ENCODE results near the gene THRA. TPM values are rescaled to one million over a fixed set of nuclear protein-coding genes. Genes with fewer than 3 reads are reported as not detected.
A peak's percentile ranks its signal among the peaks of the same experiment; 100 is the strongest.

THRA gene
- polyA plus RNA-seq, 12 donors = 50.5 to 83.8 (median 63.6) TPM; not detected in 1

DNA sequence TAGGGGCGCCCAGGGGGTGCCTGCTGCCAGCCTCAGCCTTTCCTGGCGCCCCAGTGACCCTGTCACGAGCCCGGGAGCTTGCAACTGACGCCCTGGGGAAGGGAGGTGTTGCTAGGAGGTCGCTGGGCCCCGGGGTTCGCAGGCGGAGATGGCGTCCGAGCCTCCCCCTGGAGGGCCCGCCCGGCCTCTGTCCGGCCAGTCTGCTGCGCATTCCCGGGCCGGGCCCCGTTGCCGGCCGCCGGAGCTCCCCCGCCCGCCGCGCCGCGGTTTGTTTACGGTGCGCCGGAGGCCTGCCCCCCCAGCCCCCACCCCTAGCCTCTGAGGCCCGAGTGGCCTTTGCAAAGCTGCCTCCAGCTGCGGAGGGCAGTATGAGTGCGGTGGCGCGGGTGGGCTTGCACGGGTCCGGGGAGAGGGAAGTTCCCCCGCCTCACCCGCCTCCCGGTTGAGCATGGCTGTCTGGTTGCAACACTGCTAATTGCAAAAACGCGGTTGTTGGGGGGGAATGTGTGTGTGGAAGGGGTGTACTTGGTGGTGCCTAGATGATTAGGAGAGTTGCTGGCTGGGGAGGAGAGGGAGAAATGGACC lies 514 bp downstream of the THRA start:
- DNase-seq = no peak

DNA sequence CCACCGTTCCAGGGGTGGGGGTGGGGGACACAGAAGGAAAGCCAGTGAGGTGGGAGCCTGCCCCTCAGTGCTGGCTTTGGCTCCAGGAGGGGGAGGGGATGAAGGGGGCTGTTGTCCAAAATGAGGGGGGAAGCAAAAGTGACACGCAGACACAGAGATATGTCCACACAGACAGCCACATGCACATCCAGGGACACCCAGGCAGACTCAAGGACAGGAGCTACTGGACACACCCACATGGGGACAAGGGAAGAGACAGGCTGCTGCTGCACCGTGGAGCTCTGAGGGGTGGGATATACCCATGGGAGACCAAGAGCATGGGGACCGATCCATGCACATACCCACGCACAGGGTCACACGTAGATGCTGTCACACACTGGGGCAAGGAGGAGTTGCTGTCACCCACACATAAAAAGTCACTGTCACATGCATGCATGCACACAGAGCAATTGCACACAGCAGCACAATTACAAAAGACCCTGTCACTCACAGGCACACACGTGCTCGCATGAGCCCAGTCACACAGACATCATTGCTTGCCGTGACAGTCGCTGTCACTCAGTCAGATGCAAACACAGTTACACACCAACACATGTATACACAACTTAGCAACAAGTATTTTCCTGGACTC lies 1.3 kb downstream of the THRA start:
- DNase-seq = no peak

DNA sequence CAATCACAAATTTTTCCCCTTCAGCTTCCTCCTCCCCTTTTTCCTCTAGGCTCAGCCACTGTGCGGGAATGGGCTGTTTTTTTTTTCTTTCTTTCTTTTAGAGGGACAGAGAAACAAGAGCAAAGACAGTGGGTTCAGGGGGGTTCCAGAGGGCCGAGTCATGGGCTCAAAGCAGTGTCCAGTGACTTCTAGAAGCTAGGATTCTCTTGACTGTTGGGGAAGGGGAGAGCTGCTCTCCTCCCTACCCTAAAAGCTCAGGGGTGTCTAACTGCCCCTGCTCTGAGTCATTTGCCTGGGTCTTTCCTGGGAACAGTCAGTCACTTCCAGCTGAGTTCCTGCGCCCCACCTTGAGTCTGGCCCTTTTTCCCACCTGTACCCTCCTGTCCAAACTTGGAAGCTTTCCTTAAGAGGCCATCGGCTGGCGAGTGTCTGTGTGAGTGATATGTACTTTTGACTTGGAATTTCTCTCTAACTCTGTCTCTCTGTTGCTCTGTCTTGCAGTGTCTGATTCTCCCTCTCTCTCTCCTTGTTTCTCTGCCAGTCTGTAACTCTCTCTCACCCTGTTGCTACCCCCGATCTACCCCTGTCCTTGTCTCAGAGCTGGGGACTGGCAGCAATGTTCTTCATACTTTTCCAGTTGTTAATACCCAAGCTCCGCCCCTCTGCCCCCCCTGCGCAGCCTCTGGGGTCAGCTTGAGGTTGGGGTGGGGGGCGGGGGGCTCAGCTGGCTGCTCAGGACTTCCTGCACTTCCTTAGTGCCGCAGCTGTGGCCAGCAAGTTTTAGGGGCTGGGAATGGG lies 2.4 kb downstream of the THRA start:
- DNase-seq = no peak

DNA sequence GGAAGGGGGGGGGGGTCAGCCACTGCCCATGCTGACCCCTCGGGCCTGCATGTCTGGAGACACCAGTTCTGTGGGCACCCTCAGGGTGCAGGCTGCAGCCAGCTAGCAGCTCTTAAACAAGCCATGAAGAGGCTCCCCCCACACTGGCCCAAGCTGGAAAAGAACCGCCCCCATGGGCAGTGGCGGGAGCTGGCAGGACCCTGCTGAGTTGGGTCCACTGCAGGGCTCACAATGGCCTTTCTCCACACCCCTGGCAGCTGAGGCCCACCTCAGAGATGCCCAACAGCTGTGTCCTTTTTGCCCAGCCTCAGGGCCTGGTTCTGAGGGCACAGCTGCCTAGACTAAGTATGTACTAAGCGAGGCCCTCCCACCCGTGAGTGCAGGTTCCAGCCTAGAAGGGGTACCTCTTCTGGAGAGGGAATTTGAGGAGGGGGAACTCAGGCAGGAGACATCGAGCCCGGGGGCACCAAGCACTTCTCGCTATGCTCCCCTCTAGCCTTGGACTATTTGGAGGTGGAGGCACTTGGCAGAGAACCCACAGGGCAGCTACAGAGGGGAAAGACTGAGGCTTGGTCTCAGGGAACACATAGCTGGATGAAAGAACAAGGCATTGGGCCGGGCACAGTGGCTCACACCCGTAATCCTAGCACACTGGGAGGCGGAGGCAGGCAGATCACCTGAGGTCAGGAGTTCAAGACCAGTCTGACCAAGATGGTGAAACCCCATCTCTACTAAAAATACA lies 3.2 kb downstream of the THRA start:
- DNase-seq = no peak

DNA sequence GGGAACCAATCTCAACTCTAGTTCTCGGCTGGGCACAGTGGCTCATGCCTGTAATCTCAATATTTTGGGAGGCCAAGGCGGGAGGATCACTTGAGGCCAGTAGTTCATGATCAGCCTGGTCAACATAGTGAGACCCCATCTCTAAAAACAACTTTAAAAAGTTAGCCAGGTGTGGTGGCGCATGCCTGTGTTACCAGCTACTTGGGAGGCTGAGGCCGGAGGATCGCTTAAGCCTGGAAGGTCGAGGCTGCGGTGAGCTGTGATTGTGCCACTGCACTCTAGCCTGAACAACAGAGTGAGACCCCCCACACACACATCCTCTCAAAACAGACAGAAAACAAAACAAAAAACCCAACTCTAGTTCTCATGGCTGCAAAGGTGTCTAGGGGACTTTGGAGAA lies 4.9 kb downstream of the THRA start:
- DNase-seq = no peak

DNA sequence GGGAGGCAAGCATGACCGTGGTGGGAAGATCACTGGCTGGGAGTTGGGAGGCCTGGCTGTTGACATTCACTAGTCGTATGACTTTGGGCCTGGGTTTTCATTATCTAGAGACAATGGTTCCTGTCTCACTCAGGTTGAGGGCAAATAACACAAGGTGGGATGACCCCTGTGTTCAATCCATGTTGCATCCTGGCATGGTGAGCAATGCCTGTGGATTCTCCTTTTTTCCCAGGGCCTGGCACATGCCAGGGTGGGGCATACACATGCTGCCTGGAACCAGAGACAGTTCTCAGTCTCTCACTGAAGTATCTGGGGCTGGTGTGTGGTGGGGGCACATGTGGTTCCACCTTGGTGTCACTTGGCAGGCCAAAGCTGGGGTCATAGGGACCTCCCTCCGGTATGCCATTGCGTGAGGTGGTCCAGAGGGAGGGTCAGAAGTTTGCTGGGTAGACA lies 5.4 kb downstream of the THRA start:
- no peak for DNase-seq

DNA sequence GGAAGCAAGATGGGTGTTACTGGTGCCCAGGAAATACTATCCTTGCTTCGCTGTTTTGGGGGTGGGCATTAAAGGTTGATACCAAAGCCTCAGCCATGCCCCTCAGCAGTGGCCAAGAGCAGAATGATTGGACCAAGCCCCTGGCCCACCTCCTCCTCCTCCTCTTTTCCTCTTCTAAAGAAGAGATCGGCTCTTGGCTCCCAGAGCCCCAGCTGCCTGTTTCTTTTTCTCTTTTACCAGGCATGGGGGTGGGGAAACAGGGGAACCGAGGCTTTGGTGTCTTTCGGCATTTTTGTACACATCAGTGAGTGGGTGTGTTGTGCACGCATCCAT lies 5.8 kb downstream of the THRA start:
- no peak for DNase-seq

DNA sequence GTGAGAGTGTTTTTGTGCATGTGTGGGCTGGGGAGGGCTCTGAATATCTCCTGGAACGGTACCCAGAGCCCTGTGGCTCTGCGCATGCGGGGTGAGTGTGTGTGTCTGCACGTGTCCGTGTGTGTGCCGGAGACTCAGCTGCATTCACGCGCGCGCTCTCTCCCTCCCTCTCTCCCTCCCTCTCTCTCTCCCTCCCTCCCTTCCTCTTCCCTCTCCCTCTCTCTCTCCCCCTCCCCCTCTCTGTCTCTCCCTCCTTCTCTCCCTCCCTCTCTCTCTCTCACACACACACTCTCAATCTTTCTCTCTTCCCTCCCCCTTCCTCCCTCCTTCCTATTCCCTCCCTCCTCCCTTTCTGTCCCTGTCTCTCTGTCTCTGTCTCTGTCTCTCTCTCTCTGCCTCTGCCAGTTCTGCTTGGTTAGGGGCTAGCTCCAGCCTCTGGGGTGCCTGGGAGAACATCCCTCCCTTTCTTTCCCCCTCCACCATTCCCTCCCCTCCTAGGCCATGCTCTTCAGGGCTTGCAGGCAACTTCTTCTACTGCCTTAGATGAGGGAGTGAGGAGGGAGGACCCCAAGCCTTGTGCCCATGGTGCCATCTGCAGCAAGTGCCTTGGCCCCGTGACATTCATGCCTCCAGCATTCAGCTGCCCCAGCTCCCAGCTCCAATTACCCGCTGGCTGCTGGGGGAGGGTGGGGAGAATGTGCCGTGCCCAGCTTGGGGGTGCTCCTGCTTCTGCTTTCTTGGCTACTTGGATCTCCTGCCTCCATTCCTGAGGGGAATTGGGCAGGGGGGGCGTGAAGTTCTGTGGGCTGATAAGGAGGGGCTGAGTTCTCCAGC lies 6.4 kb downstream of the THRA start:
- peak; percentile 95 for DNase-seq

DNA sequence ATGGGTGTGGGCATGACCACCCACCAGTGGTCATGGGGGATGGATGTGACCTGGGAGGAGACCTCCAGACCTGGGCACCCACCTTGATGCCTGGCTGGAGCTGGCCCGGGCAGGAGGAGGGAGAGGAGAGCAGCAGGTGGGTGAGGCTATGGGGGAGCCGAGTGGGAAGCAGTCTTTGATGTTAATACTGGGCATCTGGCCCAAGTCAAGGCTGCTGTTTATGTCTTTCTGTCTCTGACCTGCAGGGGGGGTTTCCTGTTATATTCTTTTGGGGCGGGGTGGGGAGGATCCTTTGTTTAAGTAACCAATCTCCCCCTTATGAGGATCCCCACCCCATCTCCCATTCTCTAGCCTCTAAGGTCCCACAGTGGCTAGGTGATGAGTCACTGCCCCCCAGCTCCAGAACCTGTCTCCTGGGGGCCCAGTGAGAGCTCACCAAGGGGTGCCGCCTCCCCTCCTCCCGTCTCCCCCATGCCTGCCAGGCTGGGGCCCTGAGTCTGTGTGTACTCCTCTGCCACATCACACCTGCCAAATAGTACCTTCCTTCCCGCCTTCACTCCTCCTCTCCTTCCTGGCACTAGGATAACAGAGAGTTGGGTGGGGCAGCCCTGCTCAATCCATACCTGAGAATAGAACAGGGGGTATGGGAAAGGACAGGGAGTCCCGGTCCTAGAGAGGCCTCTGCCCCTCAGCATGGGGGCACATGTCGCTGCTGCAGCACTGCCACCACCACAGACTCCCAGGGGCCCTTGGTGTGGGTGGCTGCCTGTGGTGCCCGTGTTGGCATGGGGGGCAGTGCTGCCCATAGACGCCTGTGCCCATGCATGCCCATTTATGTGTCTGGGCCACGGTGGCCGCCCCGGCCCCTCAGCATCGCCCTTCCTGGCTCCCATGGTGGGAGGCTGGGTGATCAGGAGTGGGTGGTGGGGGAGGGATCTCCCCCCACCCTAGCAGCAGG lies 7.3 kb downstream of the THRA start:
- no peak for DNase-seq

DNA sequence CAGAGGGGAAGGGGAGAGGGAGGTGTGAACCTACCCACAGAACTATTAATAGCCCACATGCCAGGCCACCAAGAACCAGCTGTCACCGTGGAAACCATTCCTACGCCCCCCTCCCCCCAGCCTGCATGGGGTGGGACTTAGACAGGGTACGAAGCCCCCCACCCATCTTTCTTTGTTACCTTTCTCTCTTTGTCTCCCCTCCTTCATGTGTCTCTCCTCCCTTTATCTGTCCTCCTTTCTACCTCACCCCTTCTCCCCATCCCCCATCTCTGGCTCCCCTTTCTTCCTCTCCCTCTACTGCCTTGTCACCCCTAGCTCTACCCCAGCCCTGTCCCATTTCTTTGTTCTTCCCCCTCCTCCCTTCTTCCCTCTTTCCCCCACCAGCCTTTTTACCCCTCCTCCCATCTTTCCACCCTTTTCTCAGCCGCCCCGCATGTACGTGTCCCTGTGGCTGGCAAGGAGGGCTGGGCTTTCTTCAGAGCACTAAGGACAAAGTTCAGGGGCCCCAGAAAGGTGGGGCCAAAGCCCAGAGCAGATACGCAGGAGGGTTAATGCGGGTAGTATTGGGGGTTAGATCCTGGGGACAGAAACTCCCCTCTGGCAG lies 8.0 kb downstream of the THRA start:
- no peak for DNase-seq

DNA sequence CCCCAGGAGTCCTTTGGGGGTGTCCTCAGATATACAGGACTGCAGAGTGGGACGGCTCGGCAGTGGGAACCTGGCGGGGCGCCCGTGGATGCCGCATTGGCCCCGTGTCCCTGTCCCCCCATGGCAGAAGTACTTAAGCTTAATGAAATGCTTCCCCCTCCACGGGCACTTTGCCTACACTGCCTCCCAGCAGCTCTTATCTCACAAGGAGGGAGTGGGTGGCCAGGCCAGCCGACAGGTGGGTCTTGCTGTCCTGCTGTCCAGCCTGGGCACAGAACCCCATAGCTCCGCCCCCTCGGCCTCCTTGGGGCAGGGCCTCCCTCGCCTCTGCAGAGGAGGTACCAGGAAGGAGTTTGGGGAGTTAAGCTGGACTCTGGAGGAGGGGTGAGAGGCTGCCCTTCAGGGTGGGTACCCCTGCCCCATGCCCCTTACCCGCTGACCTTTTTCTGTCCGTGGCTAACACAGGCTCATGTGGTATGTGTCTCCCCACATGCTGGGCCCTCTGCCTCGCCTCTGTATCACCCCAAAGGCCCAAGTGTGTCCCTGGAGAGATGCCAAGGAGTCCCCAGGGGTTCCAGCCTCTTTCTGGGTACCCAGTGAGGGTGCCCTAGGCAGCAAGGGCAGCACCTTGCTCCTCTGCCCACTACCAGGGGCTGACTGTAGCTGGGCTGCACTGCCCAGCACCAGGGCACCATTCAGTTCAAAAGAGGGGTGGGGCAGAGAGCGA lies 8.7 kb downstream of the THRA start:
- DNase-seq = no peak

DNA sequence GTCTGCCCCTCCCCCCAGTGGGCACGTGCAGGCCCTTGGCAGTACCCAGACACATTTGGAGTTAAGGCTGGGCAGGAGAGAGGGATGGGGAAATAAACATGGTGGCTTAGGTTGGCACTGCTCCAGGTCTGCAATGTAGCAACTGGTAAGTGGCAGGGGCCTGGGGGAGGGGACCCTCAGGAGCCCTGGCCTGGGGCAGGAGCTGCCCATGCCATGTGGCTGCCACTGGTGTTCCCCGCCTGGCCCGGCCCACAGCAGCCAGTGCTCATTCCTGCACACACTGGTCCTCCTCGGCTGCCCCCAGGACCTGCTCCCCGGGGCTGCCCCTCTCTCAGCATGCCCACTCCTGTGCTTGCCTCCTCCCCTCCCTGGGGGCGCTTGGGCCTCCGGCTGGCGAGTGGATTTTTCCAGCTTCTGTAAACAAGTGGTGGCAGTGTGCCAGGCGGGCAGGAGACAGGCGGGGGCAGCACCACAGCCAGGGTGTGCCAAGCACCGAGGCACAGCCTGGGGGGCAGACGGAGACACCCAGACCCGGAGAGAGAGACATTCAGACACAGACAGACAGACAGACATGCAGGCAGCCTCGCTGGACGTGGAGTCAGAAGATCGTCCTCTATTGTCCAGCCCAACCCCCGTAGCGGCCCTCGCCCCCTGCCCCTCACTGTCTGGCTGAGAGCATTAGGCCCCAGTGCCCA lies 9.4 kb downstream of the THRA start:
- no peak for DNase-seq

DNA sequence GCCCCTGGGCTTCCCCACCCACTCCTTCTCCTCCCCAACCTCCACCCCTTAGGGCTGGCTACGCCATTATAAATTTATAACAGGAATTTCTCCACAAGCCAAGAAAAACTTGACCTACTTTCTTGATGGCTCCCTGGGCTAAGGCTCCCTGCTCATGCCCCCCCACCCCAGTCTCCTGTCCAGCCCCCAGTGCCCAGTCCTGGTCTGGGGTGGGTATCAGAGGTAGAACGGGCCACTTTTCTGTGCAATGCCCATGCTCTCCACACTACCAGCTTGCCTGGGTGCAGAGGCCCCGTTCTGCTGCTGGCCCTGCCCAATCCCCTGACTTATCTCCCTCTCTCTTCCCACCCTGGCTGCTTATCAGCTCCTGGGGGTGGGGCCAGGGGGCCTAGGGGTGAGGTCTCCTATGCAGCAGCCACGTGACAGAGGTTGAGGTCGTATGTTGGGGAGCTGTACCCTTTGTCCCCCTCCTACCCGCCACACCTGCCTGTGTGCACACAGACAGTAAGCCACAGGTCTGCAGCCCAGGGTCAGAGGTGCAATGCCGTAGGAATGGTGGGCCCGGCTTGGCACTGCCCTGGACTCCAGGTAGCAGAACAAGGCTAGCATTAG lies 10.1 kb downstream of the THRA start:
- no peak for DNase-seq

DNA sequence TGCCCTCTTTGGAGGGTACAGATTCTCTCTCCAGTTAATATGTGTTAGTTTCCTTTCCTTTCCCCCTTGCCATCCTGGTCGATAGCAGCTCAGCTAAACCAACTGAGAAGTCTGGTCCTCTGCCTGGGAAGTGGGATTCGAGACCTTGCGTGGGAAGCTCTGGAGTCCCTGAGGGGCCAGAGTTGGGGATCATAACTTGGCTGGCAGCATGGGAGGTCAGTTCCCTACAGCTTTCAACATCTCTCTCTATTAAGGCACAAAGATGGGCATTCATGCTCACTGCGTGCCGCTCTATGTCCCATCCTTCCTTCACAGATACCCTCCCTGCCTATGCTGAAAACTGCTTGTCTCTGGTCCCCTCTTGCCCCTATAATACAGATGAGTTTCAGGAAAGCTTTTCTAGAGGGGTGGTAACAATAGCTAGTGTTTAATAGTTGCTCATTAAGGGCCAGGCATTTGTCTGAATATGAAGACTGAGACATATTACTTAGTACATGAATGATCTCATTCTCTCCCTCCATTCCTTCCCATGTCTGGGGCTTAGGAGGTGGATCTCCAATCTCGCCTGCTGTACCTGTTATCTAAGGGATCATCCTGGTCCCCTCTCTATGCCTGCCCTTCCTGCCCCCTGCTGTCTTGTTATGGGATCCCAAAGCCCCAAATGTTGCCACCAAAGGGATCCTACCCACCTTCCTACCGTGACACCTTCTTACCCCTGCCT lies 10.8 kb downstream of the THRA start:
- no peak for DNase-seq

DNA sequence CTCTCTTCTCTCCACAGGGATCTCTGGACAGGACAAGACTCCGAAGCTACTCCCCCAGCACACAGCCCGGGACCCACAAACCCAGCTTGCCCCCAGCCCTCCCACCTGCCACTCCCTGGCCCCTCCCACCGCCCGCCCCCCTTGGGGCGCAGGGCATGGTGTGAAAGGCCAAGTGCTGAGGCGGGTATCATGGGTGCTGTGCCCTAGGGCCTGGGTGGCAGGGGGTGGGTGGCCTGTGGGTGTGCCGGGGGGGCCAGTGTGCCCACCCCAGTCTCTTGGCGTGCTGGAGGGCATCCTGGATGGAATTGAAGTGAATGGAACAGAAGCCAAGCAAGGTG lies 11.4 kb downstream of the THRA start:
- DNase-seq = no peak

DNA sequence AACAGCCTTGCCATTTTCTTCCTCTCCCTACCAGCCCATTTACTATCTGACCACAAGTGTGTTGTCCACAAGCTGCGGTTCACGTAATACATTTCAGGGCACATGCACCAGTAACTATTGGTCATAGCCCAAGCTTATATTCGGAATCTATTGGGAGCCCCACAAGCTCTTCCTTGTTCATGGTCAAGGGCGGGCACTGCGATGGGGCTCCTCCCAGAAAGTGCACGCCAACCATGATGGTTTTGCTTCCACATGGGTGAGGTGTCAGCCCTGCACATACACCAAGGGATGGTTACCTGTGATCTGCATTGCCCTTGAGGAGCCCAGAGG lies 12.1 kb downstream of the THRA start:
- DNase-seq = no peak

DNA sequence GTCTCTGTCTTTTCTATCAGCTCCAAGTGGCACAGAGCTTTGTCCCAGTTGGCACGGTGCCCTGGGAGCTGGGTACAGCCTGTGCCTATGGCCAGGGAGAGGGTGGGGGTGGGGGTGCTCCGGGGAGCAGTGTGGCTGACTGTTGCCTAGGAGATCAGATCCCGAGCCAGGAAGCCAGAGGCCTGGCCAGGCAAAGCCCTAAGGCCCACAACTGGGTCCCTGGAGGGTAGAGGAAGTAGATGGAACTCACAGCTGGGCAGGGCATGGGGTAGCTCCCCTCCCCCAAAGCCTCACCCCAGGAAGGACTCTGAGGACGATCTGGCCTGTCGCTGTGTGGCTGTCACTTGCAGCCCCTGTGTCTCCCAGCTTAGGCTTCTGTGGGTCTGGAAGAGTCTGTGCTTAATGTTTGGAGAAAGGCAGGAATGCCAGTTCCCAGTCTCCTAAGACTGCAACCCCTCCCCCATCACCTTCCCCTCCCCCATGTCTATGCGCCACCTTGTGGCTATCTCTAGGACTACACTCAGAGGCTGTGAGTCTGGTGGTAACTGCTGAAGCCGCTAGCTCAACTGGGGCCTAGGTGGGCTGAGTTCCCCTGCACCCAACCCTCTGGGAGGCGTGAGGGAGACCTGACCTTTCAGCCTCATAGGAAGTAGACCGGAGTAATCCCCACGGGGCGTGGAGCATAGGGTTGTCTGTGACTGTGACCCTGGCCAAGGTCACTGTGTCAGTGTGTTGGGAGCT lies 12.6 kb downstream of the THRA start:
- no peak for DNase-seq

Measured in muscle of arm (tissue), 12 donors.